Measurements from ENCODE around the gene ICOS. TPM values are rescaled to one million over a fixed set of nuclear protein-coding genes. Genes with fewer than 3 reads are reported as not detected.

ICOS gene
- total and polyA plus RNA-seq, 2 of the 8 experiments (the other 6 are each of a cell fraction or from before 2014, with no cell fraction given): not detected

DNA sequence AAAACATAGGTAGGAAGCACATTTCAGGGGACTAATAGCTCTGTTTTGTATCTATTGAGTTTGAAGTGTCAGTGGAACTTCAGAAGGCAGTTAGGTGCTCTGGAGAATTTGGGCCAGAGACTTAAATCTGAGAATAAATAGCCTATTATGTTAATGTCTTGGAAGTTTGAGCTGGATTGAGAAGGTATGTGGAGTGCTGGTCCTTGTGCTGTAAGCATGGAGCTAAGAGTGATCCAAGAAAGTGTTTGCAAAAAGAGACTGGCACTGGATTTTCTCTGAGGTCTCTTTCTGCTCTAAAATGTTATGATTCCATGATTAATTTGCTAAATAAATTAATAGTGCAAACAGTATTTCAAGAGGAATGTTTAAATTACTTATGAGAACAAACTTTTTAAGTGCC, 63.3 kb downstream of the ICOS start (continued):
- TF ChIP-seq TEAD4 (IDR thresholded peaks at IDR 0.05; ENCODE audit: low read depth, low read length): no peak

DNA sequence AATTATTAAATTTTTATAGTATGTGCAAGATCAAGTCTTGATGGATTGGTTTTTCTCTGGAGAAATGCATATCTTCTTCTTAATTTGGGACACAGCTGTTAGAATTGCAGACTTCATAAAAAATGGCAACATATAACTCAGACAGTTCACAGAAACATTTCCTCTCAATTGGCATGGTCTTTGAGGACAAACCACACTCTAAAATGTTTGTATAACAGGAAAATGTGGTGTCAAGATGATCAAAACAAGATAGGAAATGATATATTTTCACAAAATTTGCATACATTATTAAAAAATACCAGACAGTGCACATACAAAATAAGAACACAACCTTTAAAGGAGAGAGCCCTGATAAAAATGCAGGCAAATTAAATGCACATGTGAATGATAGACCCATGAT, 63.9 kb downstream of the ICOS start:
- Histone ChIP-seq H2BK5ac (ENCODE audit: low read depth, low read length) (no peak overlapping the region), H2BK20ac (ENCODE audit: low read length) (no peak overlapping the region), H3K27me3 (replicated peaks in 1 of 4; ENCODE audit: control insufficient read depth in 3 of 4, extremely low read depth in 1 of 4, insufficient read depth in 3 of 4, low read length in 3 of 4) (no peaks in the 10 kb centered on the region), H3K9me3 (ENCODE audit: insufficient read depth in 2 of 2, low read depth in 1 of 2, low read length in 1 of 2) (no peaks in the 10 kb centered on the region), H3K4ac (replicated peaks; ENCODE audit: insufficient read length, low read depth, low read length) (no peak overlapping the region), H3K23ac (ENCODE audit: insufficient read length) (no peak overlapping the region), H3K4me1 (replicated peaks in 1 of 4; ENCODE audit: control insufficient read depth in 3 of 4, insufficient read depth in 4 of 4, low read length in 3 of 4) (no peaks in the 10 kb centered on the region), H3K36me3 (ENCODE audit: control insufficient read depth in 2 of 4, insufficient read depth in 4 of 4, low read length in 3 of 4) (no peaks in the 10 kb centered on the region), H4K20me1 (replicated peaks in 1 of 2; ENCODE audit: control insufficient read depth in 1 of 2, insufficient read depth in 2 of 2, low read length in 2 of 2) (no peaks in the 10 kb centered on the region), H3K18ac (ENCODE audit: extremely low read depth, low read length) (no peak overlapping the region), H2BK15ac (ENCODE audit: low read length) (no peak overlapping the region), H2AK5ac (ENCODE audit: low read depth, low read length) (no peak overlapping the region), H3K23me2 (ENCODE audit: low read depth, low read length) (no peaks in the 10 kb centered on the region), H4K8ac (ENCODE audit: extremely low read depth, insufficient read depth, low read length) (no peak overlapping the region), H3K9ac (replicated peaks in 1 of 4; ENCODE audit: extremely low read depth in 1 of 4, low read depth in 3 of 4, low read length in 3 of 4) (no peak overlapping the region), H2BK12ac (ENCODE audit: low read depth, low read length) (no peak overlapping the region), H3K56ac (replicated peaks; ENCODE audit: insufficient read length, low read depth, low read length) (no peak overlapping the region), H4K5ac (ENCODE audit: insufficient read length, low read depth, low read length) (no peak overlapping the region), H3K14ac (ENCODE audit: insufficient read length) (no peak overlapping the region), H3K79me2 (ENCODE audit: control insufficient read depth in 1 of 2, insufficient read depth in 2 of 2, low read length in 2 of 2) (no peaks in the 10 kb centered on the region), H3K79me1 (ENCODE audit: low read depth, low read length) (no peaks in the 10 kb centered on the region), H2AFZ (ENCODE audit: low read length) (no peak overlapping the region), H3K4me2 (ENCODE audit: insufficient read depth in 1 of 2, low read depth in 2 of 2, low read length in 2 of 2) (no peak overlapping the region), H4K91ac (replicated peaks; ENCODE audit: insufficient read length, low read length) (no peak overlapping the region), H3K27ac (ENCODE audit: low read depth, low read length) (no peak overlapping the region), H2BK120ac (replicated peaks; ENCODE audit: low read depth, low read length) (no peak overlapping the region), H3K4me3 (ENCODE audit: extremely low read depth in 1 of 4, insufficient read depth in 2 of 4, low read depth in 3 of 4, low read length in 4 of 4) (no peak overlapping the region)
- FAIRE-seq: no peak
- TF ChIP-seq KDM4A (IDR thresholded peaks at IDR 0.05; ENCODE audit: low read depth, low read length, severe bottlenecking) (no peak), BCL11A (IDR thresholded peaks at IDR 0.05; ENCODE audit: low read depth in 2 of 2, low read length in 2 of 2) (no peak), POLR2A (IDR thresholded peaks at IDR 0.05; ENCODE audit: control extremely low read depth in 1 of 2, low read depth in 2 of 2, low read length in 2 of 2) (no peak), GTF2F1 (IDR thresholded peaks at IDR 0.05; ENCODE audit: borderline replicate concordance, low read depth, low read length) (no peak), POU5F1 (IDR thresholded peaks at IDR 0.05; ENCODE audit: low read depth, low read length) (no peak), SAP30 (IDR thresholded peaks at IDR 0.05; ENCODE audit: insufficient read depth, insufficient replicate concordance, low read length) (no peak), NANOG (IDR thresholded peaks at IDR 0.05; ENCODE audit: insufficient read depth, low read depth, low read length, poor library complexity, severe bottlenecking) (no peak)
- ChIA-PET POLR2A (ENCODE audit: partially characterized antibody) (no interaction called here), CTCF (ENCODE audit: partially characterized antibody) (interaction anchor here (0.6 to 1.1 kb wide), 3 partner anchors 14 to 71 kb away, joined by 3 to 4 read pairs (median 3); no protein-coding TSS in a partner anchor)
- no peak for DNase-seq (ENCODE audit: low read depth in 1 of 2, low spot score in 2 of 2)

All from H1 (cell line).